Cardiac muscle cell (in vitro differentiated cells and primary cell): ENCODE results near the gene ALOX5. TPM values are rescaled to one million over a fixed set of nuclear protein-coding genes. Genes with fewer than 3 reads are reported as not detected.

Experiments
- DNase-seq, 2 donors: peaks; one replicate each; pipeline versions ENCODE4 v3.0.0 to v3.0.0-alpha.2; 2010 to 2017; ENCODE audit warnings: low read depth in 1 of 2, low spot score in 1 of 2
- H3K27ac ChIP-seq: fragments of 200-600 bp; sonication (generic); 2 replicates; pipeline ENCODE4 v1.5.1; 2016
- H3K27me3 ChIP-seq: fragments of 200-600 bp; sonication (generic); 2 replicates; pipeline ENCODE4 v1.6.0; 2016; ENCODE audit warnings: control low read depth
- H3K36me3 ChIP-seq: fragments of 200-600 bp; sonication (generic); 2 replicates; pipeline ENCODE4 v1.5.1; 2016; ENCODE audit warnings: control low read depth
- H3K4me1 ChIP-seq: fragments of 200-600 bp; sonication (generic); 2 replicates; pipeline ENCODE4 v1.8.1; 2017; ENCODE audit warnings: low read depth, mild to moderate bottlenecking, mixed run types
- H3K4me3 ChIP-seq: fragments of 200-600 bp; sonication (generic); 2 replicates; pipeline ENCODE4 v1.5.1; 2016; ENCODE audit warnings: mild to moderate bottlenecking
- H3K9me3 ChIP-seq: fragments of 200-600 bp; sonication (generic); 2 replicates; pipeline ENCODE4 v1.5.1; 2017; ENCODE audit warnings: low read depth, mild to moderate bottlenecking, control low read depth
- polyA plus RNA-seq: library from polyadenylated mRNA; unstranded; fragments of >200 nt; fragmentation: Nextera tagmentation; extraction: Ambion mirVana; gene quantifications from 2 replicates; pipeline ENCODE4 v1.2.1, GENCODE V29; 2016
- total RNA-seq: library from RNA; depleted of rRNA; stranded (reverse); fragments of >200 nt; gene quantifications from 2 replicates; pipeline ENCODE4 v1.2.3, GENCODE V29; 2016
- TF ChIP-seq, protein P1 (sequence below): IDR thresholded peaks from 2 replicates; pipeline ENCODE4 v1.5.1; 2012; ENCODE audit warnings: low read depth, mild to moderate bottlenecking, low read length

ALOX5 gene
- total and polyA plus RNA-seq, 2 experiments from 2014 or later, result 0.06 to 0.48 TPM

DNA sequence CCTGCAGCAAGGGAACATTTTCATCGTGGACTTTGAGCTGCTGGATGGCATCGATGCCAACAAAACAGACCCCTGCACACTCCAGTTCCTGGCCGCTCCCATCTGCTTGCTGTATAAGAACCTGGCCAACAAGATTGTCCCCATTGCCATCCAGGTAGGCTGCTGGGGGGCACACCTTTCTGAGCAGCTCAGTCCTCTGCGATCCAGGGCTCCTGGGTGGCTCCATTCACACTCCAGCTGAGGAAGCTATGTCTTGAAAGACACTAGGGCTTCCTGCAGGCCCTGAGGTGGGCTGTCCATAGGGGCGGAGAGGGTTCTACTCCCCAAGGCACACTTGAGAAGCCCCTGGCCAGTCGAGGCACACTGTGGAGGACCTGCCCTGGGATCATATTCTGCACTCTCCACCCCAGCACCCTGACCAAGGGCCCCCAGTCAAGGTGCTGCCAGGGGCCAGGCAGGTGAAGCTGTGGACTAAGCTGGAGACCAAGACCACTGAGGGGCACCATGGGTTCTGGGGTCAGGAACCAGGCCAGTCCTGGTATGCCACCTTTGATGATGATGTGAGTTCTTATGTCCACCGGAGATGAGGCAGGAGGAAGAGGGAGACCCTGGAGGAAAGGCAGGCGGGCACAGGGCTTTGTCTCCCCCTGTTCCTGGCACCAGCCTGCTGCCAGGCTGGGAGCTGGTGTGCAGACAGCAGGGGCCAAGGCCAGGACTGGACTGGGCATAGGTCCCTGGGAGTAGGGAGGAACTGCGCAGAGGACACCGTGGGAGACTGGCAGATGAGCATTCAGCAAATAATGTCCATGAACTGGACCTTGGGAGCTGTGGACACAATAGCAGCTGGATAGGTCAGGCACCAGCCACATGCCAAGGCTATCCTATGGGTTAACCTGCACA lies 54.8 kb downstream of the ALOX5 start:
- H3K27me3 ChIP-seq, result no peaks in the 10 kb centered on the region
- H3K4me3 ChIP-seq, result no peak overlapping the region
- no peak for DNase-seq
- no peak overlapping the region for H3K27ac ChIP-seq
- H3K9me3 ChIP-seq, result no peaks in the 10 kb centered on the region
- no peaks in the 10 kb centered on the region for H3K36me3 ChIP-seq
- TF ChIP-seq, protein P1, sequence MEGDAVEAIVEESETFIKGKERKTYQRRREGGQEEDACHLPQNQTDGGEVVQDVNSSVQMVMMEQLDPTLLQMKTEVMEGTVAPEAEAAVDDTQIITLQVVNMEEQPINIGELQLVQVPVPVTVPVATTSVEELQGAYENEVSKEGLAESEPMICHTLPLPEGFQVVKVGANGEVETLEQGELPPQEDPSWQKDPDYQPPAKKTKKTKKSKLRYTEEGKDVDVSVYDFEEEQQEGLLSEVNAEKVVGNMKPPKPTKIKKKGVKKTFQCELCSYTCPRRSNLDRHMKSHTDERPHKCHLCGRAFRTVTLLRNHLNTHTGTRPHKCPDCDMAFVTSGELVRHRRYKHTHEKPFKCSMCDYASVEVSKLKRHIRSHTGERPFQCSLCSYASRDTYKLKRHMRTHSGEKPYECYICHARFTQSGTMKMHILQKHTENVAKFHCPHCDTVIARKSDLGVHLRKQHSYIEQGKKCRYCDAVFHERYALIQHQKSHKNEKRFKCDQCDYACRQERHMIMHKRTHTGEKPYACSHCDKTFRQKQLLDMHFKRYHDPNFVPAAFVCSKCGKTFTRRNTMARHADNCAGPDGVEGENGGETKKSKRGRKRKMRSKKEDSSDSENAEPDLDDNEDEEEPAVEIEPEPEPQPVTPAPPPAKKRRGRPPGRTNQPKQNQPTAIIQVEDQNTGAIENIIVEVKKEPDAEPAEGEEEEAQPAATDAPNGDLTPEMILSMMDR, result no peak
- no peaks in the 10 kb centered on the region for H3K4me1 ChIP-seq

- no peak overlapping the region for H3K27ac ChIP-seq
- no peaks in the 10 kb centered on the region for H3K9me3 ChIP-seq
- no peaks in the 10 kb centered on the region for H3K27me3 ChIP-seq
- TF ChIP-seq, protein P1, result no peak
- no peak for DNase-seq
- no peak overlapping the region for H3K4me3 ChIP-seq
- no peaks in the 10 kb centered on the region for H3K4me1 ChIP-seq
- no peaks in the 10 kb centered on the region for H3K36me3 ChIP-seq
Observed at GRCh38 chr10:45429790-45430189, 55.8 kb downstream of the ALOX5 start.

GRCh38 chr10:45432113-45432512 lies 58.1 kb downstream of the ALOX5 start:
- H3K4me1 ChIP-seq, result no peaks in the 10 kb centered on the region
- H3K27ac ChIP-seq, result no peak overlapping the region
- TF ChIP-seq, protein P1, result no peak
- H3K27me3 ChIP-seq, result no peaks in the 10 kb centered on the region
- no peak overlapping the region for H3K4me3 ChIP-seq
- no peaks in the 10 kb centered on the region for H3K9me3 ChIP-seq
- no peak for DNase-seq
- H3K36me3 ChIP-seq, result no peaks in the 10 kb centered on the region

GRCh38 chr10:45432700-45433472 lies 58.9 kb downstream of the ALOX5 start:
- no peaks in the 10 kb centered on the region for H3K9me3 ChIP-seq
- no peak overlapping the region for H3K27ac ChIP-seq
- DNase-seq, result no peak
- no peaks in the 10 kb centered on the region for H3K36me3 ChIP-seq
- TF ChIP-seq, protein P1, result no peak
- H3K27me3 ChIP-seq, result no peaks in the 10 kb centered on the region
- H3K4me1 ChIP-seq, result no peaks in the 10 kb centered on the region
- no peak overlapping the region for H3K4me3 ChIP-seq

DNA sequence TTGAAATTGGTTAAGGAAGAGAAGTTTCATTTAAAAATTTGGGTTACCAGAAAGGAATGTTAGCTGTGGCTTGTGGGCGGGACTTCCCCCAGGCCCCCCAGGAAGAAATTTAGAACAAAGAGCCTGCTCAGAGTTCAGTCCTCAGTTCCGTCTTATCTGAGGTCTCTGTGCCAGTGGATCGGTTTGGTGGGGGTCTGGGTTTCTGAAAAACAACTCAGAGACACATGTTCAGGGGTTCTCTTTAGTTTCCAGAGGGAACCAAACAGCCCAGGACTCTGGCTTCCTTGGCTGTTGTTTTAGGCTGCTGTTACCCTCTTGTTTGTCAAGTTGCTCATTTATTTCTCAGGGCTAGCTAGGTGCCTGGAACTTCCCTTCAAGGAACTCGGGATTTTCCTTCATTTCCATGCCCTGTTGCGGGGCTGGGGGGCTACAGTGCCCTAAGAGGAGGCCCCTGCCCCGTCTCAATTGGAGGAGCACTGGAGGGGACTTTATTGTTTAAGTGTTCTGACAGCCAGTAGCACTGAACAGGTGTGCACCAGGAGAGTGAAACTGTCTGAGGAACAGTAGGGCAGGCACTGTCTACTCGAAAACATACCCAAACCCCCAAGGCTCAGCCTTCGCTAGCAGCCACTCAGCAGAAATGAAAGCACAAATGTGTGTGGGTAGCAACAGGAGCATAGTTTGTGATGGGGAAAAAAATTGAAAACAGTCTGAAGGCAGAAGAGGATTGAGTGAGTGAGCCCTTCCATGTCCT lies 59.9 kb downstream of the ALOX5 start:
- Histone ChIP-seq H3K4me1 (no peaks in the 10 kb centered on the region), H3K9me3 (no peaks in the 10 kb centered on the region), H3K4me3 (no peak overlapping the region), H3K27ac (no peak overlapping the region), H3K36me3 (no peaks in the 10 kb centered on the region), H3K27me3 (no peaks in the 10 kb centered on the region)
- DNase-seq, result no peak
- TF ChIP-seq, protein P1, result no peak
